HT-29 (cell line): ENCODE results near the gene SUPV3L1. TPM values are rescaled to one million over a fixed set of nuclear protein-coding genes. Genes with fewer than 3 reads are reported as not detected.
"Not testable (repeated sequence)": the region's sequence is repeated elsewhere in the genome, so short reads cannot be mapped to it uniquely, and the experiment has no call there.

Experiments used
- DNase-seq: peaks from one replicate; pipeline ENCODE4 v3.0.0-alpha.2; 2015; ENCODE audit warnings: low spot score
- total RNA-seq: library from RNA; depleted of rRNA; stranded (reverse); fragments of >200 nt; shearing (Covaris generic); gene quantifications from 2 replicates; pipeline ENCODE4 v1.2.3, GENCODE V29; 2014; rRNA removed

SUPV3L1 gene
- 24.6 and 27.0 TPM in 2 replicates for total RNA-seq

- peak; percentile 96 for DNase-seq
Measured at GRCh38 chr10:69179743-69180524, at the start of gene SUPV3L1. TSS of gene SUPV3L1 (plus strand) at chr10:69180234. CDS start at chr10:69180292, 58 bp downstream.

GRCh38 chr10:69130251-69130650 is 49.8 kb upstream of the SUPV3L1 start:
- no peak for DNase-seq

- DNase-seq = no peak
Measured at GRCh38 chr10:69139961-69140360, 40.1 kb upstream of the SUPV3L1 start.

- DNase-seq = no peak
Measured at GRCh38 chr10:69141304-69141703, 38.7 kb upstream of the SUPV3L1 start.

GRCh38 chr10:69142074-69142473 is 38.0 kb upstream of the SUPV3L1 start:
- not testable (repeated sequence) for DNase-seq

GRCh38 chr10:69142983-69143382 is 37.1 kb upstream of the SUPV3L1 start:
- no peak for DNase-seq

- no peak for DNase-seq
Measured at GRCh38 chr10:69145329-69145728, 34.7 kb upstream of the SUPV3L1 start.

GRCh38 chr10:69145864-69146263 is 34.2 kb upstream of the SUPV3L1 start:
- DNase-seq = no peak

GRCh38 chr10:69146759-69147158 is 33.3 kb upstream of the SUPV3L1 start:
- no peak for DNase-seq

- DNase-seq = no peak
Measured at GRCh38 chr10:69151984-69152383, 28.1 kb upstream of the SUPV3L1 start.

- DNase-seq = no peak
Measured at GRCh38 chr10:69153227-69153626, 26.8 kb upstream of the SUPV3L1 start.

- no peak for DNase-seq
Measured at GRCh38 chr10:69160809-69161241, 19.2 kb upstream of the SUPV3L1 start.

GRCh38 chr10:69168493-69168892 is 11.5 kb upstream of the SUPV3L1 start:
- no peak for DNase-seq

- no peak for DNase-seq
Measured at GRCh38 chr10:69172241-69172982, 7.6 kb upstream of the SUPV3L1 start.

- not testable (repeated sequence) for DNase-seq
Measured at GRCh38 chr10:69175326-69175725, 4.7 kb upstream of the SUPV3L1 start.

- no peak for DNase-seq
Measured at GRCh38 chr10:69176823-69177222, 3.2 kb upstream of the SUPV3L1 start.

- peak; percentile 1 for DNase-seq
Measured at GRCh38 chr10:69179089-69179742, 818 bp upstream of the SUPV3L1 start.

GRCh38 chr10:69180525-69181204 is 631 bp downstream of the SUPV3L1 start:
- peak; percentile 4 for DNase-seq

GRCh38 chr10:69181433-69181832 is 1.4 kb downstream of the SUPV3L1 start:
- DNase-seq = no peak

- no peak for DNase-seq
Measured at GRCh38 chr10:69182005-69182404, 2.0 kb downstream of the SUPV3L1 start.

- no peak for DNase-seq
Measured at GRCh38 chr10:69186524-69186923, 6.5 kb downstream of the SUPV3L1 start.

GRCh38 chr10:69201045-69201444 is 21.0 kb downstream of the SUPV3L1 start:
- no peak for DNase-seq
